ENCODE results near the gene GPR39.

DNA sequence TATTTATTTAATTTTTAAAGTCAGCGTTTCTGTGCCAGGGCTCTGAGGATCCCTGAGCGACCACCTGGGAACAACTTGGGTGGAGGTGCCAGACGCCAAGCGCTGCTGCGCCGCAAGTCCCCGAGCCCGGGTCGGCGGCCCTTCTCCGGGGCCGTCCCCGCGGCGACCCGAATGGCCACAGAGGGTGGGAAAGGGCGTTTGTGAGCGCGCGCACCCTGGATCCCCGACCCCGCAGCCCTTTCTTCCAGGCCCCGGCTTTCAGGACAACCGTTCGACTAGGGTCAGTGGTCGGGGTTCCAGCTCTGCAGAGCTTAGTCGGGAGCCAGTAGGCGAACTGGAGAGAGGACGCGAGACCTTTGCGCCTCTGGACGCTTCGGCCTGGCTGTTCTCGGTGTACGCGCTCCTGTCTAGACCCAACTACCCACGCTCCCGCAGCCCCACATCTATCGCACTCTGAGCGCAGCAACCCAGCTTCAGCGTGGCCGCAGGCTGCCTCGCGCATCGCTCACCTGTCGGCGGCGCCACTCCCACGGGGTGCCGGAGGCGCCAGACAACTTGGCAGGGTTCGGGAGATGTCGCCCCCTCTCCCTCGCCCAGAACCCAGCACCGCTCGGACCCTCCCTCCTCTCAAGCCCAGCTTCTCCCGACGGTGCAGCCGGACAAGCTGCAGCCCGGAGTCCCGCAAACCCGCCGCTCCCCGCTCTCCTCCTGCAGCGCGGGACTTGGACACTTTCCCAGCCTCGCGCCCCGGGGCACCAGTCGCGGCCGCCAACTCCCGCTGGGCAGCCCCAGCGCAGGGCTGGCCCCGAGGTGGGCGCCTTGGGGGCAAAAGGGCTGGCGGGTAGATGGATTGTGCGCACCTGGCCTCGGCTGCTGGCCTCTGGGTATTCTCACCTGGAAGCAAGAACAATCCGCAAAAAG is 252.6 kb downstream of the GPR39 start:
- TF ChIP-seq CTCF (conservative IDR thresholded peaks at IDR 0.05), result no peak
- TF ChIP-seq EZH2 (IDR thresholded peaks at IDR 0.05; ENCODE audit: low read depth), result no peak
